Testis (tissue), 3 donors: ENCODE results near the gene CD48. TPM values are rescaled to one million over a fixed set of nuclear protein-coding genes. Genes with fewer than 3 reads are reported as not detected.

ENCODE experiments used
- DNase-seq: peaks from one replicate; pipeline ENCODE4 v3.0.0-alpha.2; 2019
- H3K27ac ChIP-seq, 2 donors: fragments of 200-600 bp; sonication (generic); one replicate each; pipeline ENCODE4 v1.5.1; 2019
- H3K27me3 ChIP-seq: fragments of 200-600 bp; sonication (generic); one replicate; pipeline ENCODE4 v1.5.1; 2019
- H3K36me3 ChIP-seq: fragments of 200-600 bp; sonication (generic); one replicate; pipeline ENCODE4 v1.5.1; 2017; ENCODE audit warnings: low read depth; ENCODE audit errors: missing control alignments
- H3K4me1 ChIP-seq: fragments of 200-600 bp; sonication (generic); one replicate; pipeline ENCODE4 v1.5.1; 2019
- H3K4me3 ChIP-seq, 2 donors: fragments of 200-600 bp; sonication (generic); one replicate each; pipeline ENCODE4 v1.5.1; 2017 to 2019
- H3K9me3 ChIP-seq: fragments of 200-600 bp; sonication (generic); one replicate; pipeline ENCODE4 v1.5.1; 2017
- POLR2A ChIP-seq: fragments of 450-650 bp; IDR thresholded peaks from one replicate; pipeline ENCODE4 v1.6.1; 2017; ENCODE audit warnings: antibody characterized with exemption, mild to moderate bottlenecking, moderate library complexity
- WGBS, 2 donors: methylation state at CpG; one replicate each; pipeline ENCODE4 v1.1.5; 2018; 5-methylcytosine and 5-hydroxymethylcytosine counted together
- intact Hi-C: fragments of 100-400 bp; cut with DNase I; formaldehyde crosslinking; loops from one replicate; pipeline ENCODE4 v1.15.1; 2023; ENCODE audit warnings: low total_unique reads
- polyA plus RNA-seq: library from polyadenylated mRNA; stranded (reverse); fragments of 350-450 nt; fragmentation: Illumina TruSeq; extraction: RNeasy Lipid Tissue Mini Kit (QIAGEN cat#74804); gene quantifications from one replicate; pipeline ENCODE4 v1.2.3, GENCODE V29; 2014; ENCODE audit warnings: low read depth, low replicate concordance; ENCODE audit not compliant: insufficient read depth
- total RNA-seq, 2 donors: library from RNA; depleted of rRNA; stranded (reverse); fragments of >200 nt; gene quantifications; one replicate each; pipeline ENCODE4 v1.2.3, GENCODE V29; 2016
- TF ChIP-seq, protein P1 (sequence below), 3 experiments: fragments of 450-650 bp in 2 of 3; fragments of 200-600 bp in 1 of 3; sonication (generic) in 1 of 3; IDR thresholded peaks; one replicate each; pipeline ENCODE4 v1.5.1; 2016 to 2019; ENCODE audit warnings: antibody characterized with exemption in 3 of 3, mild to moderate bottlenecking in 2 of 3, moderate library complexity in 1 of 3

Gene CD48
- total and polyA plus RNA-seq, 3 donors from 2014 or later: 0.63 to 6.1 (median 1.4) TPM

DNA sequence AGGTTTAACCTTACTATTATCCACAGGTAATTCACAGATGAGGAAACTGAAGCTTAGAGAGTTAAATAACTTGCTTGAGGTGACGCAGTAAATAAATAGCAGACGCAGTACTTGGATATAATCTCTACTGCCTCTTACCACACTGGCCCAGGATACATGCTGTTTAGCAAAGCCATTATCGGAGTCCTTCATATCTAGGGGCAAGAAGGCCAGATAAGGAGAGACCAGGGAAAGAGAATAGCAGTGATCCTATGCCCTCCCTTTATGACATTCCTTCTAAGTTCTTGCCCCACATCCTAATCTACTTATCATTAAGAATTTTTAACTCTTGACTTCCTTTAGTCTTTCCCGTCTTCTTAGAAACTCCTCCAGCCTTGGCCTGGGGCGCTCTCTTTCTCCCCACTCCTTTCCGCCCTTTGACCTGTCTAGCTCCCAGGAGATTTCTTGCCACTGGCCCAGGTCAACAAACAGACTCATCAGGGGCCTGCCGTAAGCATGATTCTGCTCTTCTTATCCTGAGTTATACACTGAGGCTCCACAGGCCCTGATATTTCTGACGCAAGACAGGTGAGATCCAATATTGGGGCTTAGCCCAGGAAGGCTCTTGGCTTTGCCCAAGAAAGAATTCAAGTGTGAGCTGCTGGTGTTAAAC is 53.3 kb downstream of the CD48 start:
- H3K9me3 ChIP-seq: no peaks in the 10 kb centered on the region
- intact Hi-C loops: no loop called here
- no peak for DNase-seq
- WGBS, 2 donors: 78 to 81% methylated on average over 8 of the region's 8 CpGs
- no peaks in the 10 kb centered on the region for H3K27me3 ChIP-seq
- peaks cover 6% of the 10 kb centered on the region for H3K4me1 ChIP-seq
- H3K4me3 ChIP-seq: no peak overlapping the region
- H3K36me3 ChIP-seq: no peaks in the 10 kb centered on the region
- TF ChIP-seq, protein P1, sequence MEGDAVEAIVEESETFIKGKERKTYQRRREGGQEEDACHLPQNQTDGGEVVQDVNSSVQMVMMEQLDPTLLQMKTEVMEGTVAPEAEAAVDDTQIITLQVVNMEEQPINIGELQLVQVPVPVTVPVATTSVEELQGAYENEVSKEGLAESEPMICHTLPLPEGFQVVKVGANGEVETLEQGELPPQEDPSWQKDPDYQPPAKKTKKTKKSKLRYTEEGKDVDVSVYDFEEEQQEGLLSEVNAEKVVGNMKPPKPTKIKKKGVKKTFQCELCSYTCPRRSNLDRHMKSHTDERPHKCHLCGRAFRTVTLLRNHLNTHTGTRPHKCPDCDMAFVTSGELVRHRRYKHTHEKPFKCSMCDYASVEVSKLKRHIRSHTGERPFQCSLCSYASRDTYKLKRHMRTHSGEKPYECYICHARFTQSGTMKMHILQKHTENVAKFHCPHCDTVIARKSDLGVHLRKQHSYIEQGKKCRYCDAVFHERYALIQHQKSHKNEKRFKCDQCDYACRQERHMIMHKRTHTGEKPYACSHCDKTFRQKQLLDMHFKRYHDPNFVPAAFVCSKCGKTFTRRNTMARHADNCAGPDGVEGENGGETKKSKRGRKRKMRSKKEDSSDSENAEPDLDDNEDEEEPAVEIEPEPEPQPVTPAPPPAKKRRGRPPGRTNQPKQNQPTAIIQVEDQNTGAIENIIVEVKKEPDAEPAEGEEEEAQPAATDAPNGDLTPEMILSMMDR (IDR thresholded peaks at IDR 0.05): no peak
- no peak for TF ChIP-seq POLR2A
- no peak overlapping the region for H3K27ac ChIP-seq

DNA sequence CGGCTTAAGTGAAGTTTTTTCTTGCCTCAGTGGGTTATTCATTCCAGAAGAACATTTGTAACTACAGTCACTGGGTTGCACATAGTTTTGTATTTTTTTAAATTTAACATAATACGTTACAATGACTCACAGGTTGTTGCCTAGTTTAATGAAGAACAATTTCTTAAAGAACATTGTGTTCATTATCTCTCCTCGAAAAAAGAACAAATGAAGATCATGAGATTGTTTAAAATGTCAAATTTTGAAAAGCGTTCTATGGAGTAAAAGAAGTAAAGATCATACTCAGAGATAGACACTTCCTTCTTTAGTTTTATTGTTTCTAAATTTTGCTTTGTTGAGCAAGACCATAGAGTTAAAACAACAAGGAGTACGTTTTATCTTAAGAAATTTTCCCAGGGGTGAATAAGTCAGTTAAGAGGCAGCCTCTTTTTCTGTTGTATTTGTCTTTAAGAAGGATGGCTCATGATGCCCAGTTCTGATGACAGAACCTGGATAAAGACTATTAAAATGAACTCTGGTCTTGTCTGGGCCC is 54.3 kb downstream of the CD48 start:
- intact Hi-C loops: no loop called here
- no peaks in the 10 kb centered on the region for H3K36me3 ChIP-seq
- no peak overlapping the region for H3K4me3 ChIP-seq
- WGBS, 2 donors: 31 to 43% methylated on average over 5 of the region's 5 CpGs
- no peak overlapping the region for H3K27ac ChIP-seq
- H3K9me3 ChIP-seq: no peaks in the 10 kb centered on the region
- H3K27me3 ChIP-seq: no peaks in the 10 kb centered on the region
- TF ChIP-seq POLR2A: no peak
- TF ChIP-seq, protein P1 (IDR thresholded peaks at IDR 0.05): no peak
- peaks cover 6% of the 10 kb centered on the region for H3K4me1 ChIP-seq
- DNase-seq: no peak

DNA sequence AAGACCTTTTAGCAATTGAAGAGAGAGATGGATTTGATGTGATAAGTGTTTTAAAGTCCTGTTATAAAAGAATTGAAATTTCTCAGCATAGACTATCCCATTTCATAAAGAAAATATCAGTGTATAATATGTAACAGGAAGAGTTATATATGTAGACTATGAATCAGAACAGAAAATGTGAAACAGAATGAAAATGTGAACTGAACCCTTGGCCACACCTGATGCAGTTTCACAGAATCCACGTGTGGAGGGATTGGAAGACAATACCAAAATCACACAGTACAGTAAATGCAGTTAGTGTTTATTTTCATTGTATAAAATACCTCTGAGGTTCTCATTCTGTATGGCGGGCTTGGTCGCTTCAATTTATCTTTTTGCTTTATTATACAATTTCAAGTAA is 54.9 kb downstream of the CD48 start:
- 81 to 83% methylated on average over 3 of the region's 3 CpGs for WGBS, 2 donors
- H3K27ac ChIP-seq: no peak overlapping the region
- TF ChIP-seq, protein P1 (IDR thresholded peaks at IDR 0.05): no peak
- no peak for TF ChIP-seq POLR2A
- peaks cover 6% of the 10 kb centered on the region for H3K4me1 ChIP-seq
- H3K9me3 ChIP-seq: no peaks in the 10 kb centered on the region
- no peak for DNase-seq
- no peak overlapping the region for H3K4me3 ChIP-seq
- H3K27me3 ChIP-seq: no peaks in the 10 kb centered on the region
- intact Hi-C loops: no loop called here
- no peaks in the 10 kb centered on the region for H3K36me3 ChIP-seq

DNA sequence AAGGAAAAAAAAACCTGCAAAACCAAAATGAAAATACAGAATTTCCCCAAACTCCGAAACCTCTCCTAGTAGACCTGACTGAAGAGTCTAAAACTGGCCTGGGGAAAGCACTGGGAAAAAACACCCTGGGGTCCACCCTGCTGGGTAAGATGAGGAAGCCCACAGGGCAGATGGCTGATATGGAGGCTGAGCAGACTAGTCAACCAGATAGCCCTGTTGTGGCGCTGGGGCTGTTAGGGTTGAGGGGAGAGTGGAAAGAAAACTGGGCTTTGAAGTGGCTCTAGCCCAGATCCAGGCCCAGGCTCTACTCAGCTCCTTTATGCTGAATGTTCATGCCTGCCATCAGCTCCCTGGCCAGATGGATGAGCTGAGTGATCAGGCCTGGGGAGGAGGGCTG is 58.0 kb downstream of the CD48 start:
- 93 to 100% methylated on average over 2 of the region's 2 CpGs for WGBS, 2 donors
- no peaks in the 10 kb centered on the region for H3K27me3 ChIP-seq
- H3K4me1 ChIP-seq: peaks cover 6% of the 10 kb centered on the region
- DNase-seq: no peak
- H3K4me3 ChIP-seq: no peak overlapping the region
- no peaks in the 10 kb centered on the region for H3K9me3 ChIP-seq
- no peak overlapping the region for H3K27ac ChIP-seq
- no peak for TF ChIP-seq POLR2A
- TF ChIP-seq, protein P1 (IDR thresholded peaks at IDR 0.05): no peak
- H3K36me3 ChIP-seq: no peaks in the 10 kb centered on the region
- intact Hi-C loops: no loop called here
